A673 (cell line): ENCODE results near the gene KCNG2. TPM values are rescaled to one million over a fixed set of nuclear protein-coding genes. Genes with fewer than 3 reads are reported as not detected.

Experiments used
- BruUV-seq: library from RNA; stranded (reverse); fragments of 400-500 nt; replicated peaks from 2 replicates; lab custom pipeline; 2021; lab: Mats Ljungman, UMichigan
- CTCF ChIA-PET: fragments of 300-600 bp; sonication (Branson Sonifier 250); formaldehyde crosslinking; loops from one replicate; lab custom pipeline; 2022; ENCODE audit warnings: antibody characterized with exemption; lab: Charles Lee
- POLR2A ChIA-PET: fragments of 300-600 bp; sonication (Branson Sonifier 250); formaldehyde crosslinking; loops from one replicate; lab custom pipeline; 2022; ENCODE audit warnings: antibody characterized with exemption; ENCODE audit not compliant: low non-redundant PET; lab: Charles Lee
- DNase-seq: peaks from one replicate; pipeline ENCODE4 v3.0.0-alpha.2; 2015; ENCODE audit warnings: low spot score
- H3K27ac ChIP-seq: fragments of 200-600 bp; sonication (generic); 2 replicates; pipeline ENCODE4 v1.5.1; 2016; ENCODE audit warnings: mixed run types, low read depth, mild to moderate bottlenecking, mixed read lengths, antibody characterized with exemption, low read length; ENCODE audit not compliant: poor library complexity, severe bottlenecking
- H3K27me3 ChIP-seq: fragments of 200-600 bp; sonication (generic); replicated peaks from 2 replicates; pipeline ENCODE4 v1.6.1; 2017; ENCODE audit warnings: mixed run types, low read depth, mild to moderate bottlenecking, mixed read lengths, antibody characterized with exemption, low read length; ENCODE audit not compliant: insufficient read depth, poor library complexity
- H3K36me3 ChIP-seq: fragments of 200-600 bp; sonication (generic); 2 replicates; pipeline ENCODE4 v1.6.1; 2016; ENCODE audit warnings: mixed run types, mild to moderate bottlenecking, mixed read lengths, antibody characterized with exemption, low read length; ENCODE audit not compliant: insufficient read depth, poor library complexity, severe bottlenecking
- H3K4me1 ChIP-seq: fragments of 200-600 bp; sonication (generic); 2 replicates; pipeline ENCODE4 v1.6.1; 2017; ENCODE audit warnings: mixed run types, mild to moderate bottlenecking, mixed read lengths, antibody characterized with exemption, low read length; ENCODE audit not compliant: insufficient read depth, poor library complexity, severe bottlenecking
- H3K4me3 ChIP-seq: fragments of 200-600 bp; sonication (generic); 2 replicates; pipeline ENCODE4 v1.5.1; 2016; ENCODE audit warnings: low read depth, mixed run types, mild to moderate bottlenecking, mixed read lengths, low read length; ENCODE audit not compliant: poor library complexity, severe bottlenecking
- H3K9me3 ChIP-seq: fragments of 200-600 bp; sonication (generic); 2 replicates; pipeline ENCODE4 v1.6.1; 2016; ENCODE audit warnings: mixed run types, low read depth, mild to moderate bottlenecking, mixed read lengths, antibody characterized with exemption, low read length; ENCODE audit not compliant: poor library complexity, severe bottlenecking
- EZH2 ChIP-seq: fragments of 200-600 bp; sonication (generic); IDR thresholded peaks from 2 replicates; pipeline ENCODE4 v1.6.1; 2017; ENCODE audit warnings: borderline replicate concordance, low read depth, mild to moderate bottlenecking, mixed read lengths, antibody characterized with exemption, low read length; ENCODE audit not compliant: poor library complexity, severe bottlenecking
- intact Hi-C: fragments of 100-400 bp; cut with micrococcal nuclease; formaldehyde crosslinking; loops from one replicate; pipeline ENCODE4 v1.10.0; 2022; ENCODE audit not compliant: unreplicated experiment
- total RNA-seq: library from RNA; stranded (reverse); gene quantifications from 2 replicates; pipeline ENCODE4 v1.2.3, GENCODE V29; 2021
- TF ChIP-seq, protein P1 (sequence below): fragments of 300-800, 200-600 bp; sonication (generic); conservative IDR thresholded peaks from 2 replicates; pipeline ENCODE4 v1.5.1; 2017; ENCODE audit warnings: low read depth, mild to moderate bottlenecking, antibody characterized with exemption, low read length, moderate library complexity, mixed read lengths

KCNG2 gene
- total RNA-seq, 1 experiment from 2014 or later: not detected

DNA sequence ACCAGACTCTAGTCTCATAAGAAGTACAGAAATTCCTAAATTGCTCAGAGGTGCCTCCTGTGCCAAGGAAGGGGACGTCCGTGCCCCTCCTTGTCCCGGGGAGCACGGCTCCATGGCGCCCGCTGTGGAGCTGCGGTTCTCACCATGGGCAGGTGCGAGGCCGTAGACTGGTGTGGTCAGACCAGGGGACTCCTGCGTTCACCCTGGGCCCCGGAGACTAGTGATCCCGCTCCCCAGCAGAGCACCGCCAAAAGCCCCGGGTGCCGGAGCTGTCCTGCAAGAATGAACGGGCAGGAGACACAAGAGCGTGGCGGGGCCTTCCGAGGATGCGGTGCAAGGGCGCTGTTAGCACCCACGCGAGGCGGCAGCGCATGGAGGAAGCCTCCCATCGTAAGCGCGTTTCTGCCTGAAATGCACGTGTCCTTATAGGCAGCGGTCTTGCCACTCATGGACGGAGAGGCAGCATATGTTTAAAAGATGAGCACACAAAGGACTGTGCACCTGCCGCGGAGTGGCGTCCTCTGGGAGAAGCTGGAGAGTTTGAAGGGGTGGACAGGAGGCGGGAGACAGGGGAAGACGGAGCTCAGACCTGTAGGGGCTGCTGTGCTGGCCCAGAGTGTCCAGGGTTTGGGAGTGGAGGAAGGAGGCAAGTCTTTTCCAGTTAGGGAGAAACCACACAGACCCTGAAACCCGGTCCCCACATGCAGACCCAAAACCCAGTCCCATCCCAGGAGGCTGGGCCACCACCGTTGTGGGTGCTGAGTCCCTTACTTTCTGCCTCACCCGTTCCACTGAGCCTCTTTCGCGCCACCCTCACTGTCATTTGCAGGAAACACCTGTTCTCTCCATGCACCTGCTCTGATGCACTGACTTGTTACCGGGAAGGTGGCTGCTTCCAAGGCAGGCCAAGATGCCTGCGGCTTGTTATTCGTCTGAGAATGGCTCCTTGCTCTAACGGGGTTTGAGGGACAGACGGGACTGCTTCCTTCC, 7.5 kb upstream of the KCNG2 start:
- TF ChIP-seq EZH2: no peak
- TF ChIP-seq, protein P1, sequence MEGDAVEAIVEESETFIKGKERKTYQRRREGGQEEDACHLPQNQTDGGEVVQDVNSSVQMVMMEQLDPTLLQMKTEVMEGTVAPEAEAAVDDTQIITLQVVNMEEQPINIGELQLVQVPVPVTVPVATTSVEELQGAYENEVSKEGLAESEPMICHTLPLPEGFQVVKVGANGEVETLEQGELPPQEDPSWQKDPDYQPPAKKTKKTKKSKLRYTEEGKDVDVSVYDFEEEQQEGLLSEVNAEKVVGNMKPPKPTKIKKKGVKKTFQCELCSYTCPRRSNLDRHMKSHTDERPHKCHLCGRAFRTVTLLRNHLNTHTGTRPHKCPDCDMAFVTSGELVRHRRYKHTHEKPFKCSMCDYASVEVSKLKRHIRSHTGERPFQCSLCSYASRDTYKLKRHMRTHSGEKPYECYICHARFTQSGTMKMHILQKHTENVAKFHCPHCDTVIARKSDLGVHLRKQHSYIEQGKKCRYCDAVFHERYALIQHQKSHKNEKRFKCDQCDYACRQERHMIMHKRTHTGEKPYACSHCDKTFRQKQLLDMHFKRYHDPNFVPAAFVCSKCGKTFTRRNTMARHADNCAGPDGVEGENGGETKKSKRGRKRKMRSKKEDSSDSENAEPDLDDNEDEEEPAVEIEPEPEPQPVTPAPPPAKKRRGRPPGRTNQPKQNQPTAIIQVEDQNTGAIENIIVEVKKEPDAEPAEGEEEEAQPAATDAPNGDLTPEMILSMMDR: no peak
- no peaks in the 10 kb centered on the region for H3K9me3 ChIP-seq
- peaks cover 54% of the 10 kb centered on the region for H3K27me3 ChIP-seq
- DNase-seq: no peak
- BruUV-seq: no TSS peak
- intact Hi-C loops: loop anchor here (10.0 kb wide), 2 partner anchors 165 to 365 kb away; partner anchors contain the start of gene SLC66A2
- ChIA-PET CTCF (no interaction called here), POLR2A (no interaction called here)
- H3K4me3 ChIP-seq: no peak overlapping the region
- no peak overlapping the region for H3K27ac ChIP-seq
- H3K36me3 ChIP-seq: no peaks in the 10 kb centered on the region
- no peaks in the 10 kb centered on the region for H3K4me1 ChIP-seq

DNA sequence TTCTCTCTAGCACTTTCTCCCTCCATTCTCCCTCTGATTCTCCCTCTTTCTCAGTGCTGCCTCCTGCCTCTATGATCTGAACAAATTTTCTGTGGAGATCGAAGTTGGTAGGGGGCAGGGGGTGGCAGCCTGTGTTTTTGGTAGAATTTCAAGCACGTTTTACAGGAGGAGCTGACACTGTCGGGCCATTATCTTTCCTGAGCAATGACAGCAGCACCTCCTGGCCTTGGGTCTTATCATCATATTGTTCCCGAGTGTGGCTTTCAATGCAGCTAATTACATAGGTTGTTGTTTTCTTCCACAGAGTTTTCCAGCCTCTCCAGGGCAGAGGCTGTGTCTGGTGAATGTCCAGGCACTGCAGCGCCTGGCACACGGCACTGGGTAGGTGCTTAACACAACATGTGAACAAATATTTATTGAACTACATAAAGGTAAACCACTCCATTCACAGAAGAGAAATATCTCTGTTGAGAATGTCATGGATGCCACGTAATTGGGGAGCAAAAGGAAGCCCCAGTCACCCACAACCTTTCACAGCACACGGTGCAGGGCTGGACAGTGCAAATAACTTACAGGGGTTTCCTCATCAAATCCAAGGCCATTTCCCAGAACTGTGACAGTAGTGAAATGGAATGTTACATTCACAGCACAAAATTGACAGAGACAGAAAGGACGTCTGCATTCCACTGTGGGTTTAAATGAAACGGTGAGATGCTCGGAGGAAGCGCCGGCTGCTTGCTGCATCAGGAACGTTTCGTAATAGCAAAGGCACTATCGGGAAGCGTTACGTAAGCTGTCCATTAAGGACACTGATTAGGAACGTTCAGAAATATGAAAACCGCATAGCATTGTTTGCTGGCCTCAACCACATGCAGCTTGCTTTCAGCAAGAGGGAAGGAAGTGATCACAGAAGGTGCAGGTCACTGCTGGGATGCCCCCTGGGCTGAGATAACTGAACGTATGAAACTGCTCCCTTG, 6.5 kb upstream of the KCNG2 start:
- H3K27me3 ChIP-seq: peaks cover 49% of the 10 kb centered on the region
- intact Hi-C loops: loop anchor here (10.0 kb wide), 2 partner anchors 164 to 364 kb away; partner anchors contain the start of gene SLC66A2
- BruUV-seq: no TSS peak
- no peak for TF ChIP-seq EZH2
- TF ChIP-seq, protein P1: no peak
- ChIA-PET POLR2A (no interaction called here), CTCF (interaction anchor here (0.5 kb wide), 1 partner anchor 160 kb away, joined by 3 read pairs; the partner anchor contains the start of gene SLC66A2)
- H3K9me3 ChIP-seq: no peaks in the 10 kb centered on the region
- H3K27ac ChIP-seq: no peak overlapping the region
- H3K4me3 ChIP-seq: no peak overlapping the region
- DNase-seq: peak; percentile 34
- H3K4me1 ChIP-seq: no peaks in the 10 kb centered on the region
- no peaks in the 10 kb centered on the region for H3K36me3 ChIP-seq
